SU-DHL-6 (cell line): ENCODE results near the gene RFWD3.

Experiments used
- CTCF ChIP-seq: fragments of 200-600 bp; sonication (generic); IDR thresholded peaks from one replicate; pipeline ENCODE4 v1.5.1; 2017; ENCODE audit warnings: antibody characterized with exemption, mild to moderate bottlenecking, low read length, moderate library complexity; ENCODE audit not compliant: insufficient read depth, poor library complexity, severe bottlenecking
- EZH2phosphoT487 ChIP-seq: fragments of 200-600 bp; sonication (generic), shearing (Covaris generic); conservative IDR thresholded peaks from 2 replicates; pipeline ENCODE4 v1.6.1; 2018; ENCODE audit warnings: mild to moderate bottlenecking, antibody characterized with exemption, low read length, moderate library complexity, mixed read lengths

- no peak for TF ChIP-seq CTCF
- no peak for TF ChIP-seq EZH2phosphoT487
These were observed 85.8 kb downstream of the RFWD3 start for GRCh38 chr16:74580833-74581232.
